ENCODE results near the gene FGF8. TPM values are rescaled to one million over a fixed set of nuclear protein-coding genes. Genes with fewer than 3 reads are reported as not detected.

FGF8 gene
- total and polyA plus RNA-seq, 10 of the 15 experiments (the other 5 are each of a cell fraction or from before 2014, with no cell fraction given) = 0.08 to 0.43 (median 0.17) TPM; not detected in 7

GRCh38 chr10:101759309-101760247, 16.3 kb downstream of the FGF8 start:
- Histone ChIP-seq H4K20me1 (ENCODE audit: control insufficient read depth, insufficient read depth) (no peaks in the 10 kb centered on the region), H3K9me3 (replicated peaks; ENCODE audit: control insufficient read depth, insufficient read depth, low read length) (no peaks in the 10 kb centered on the region), H3K27ac (ENCODE audit: control insufficient read depth, insufficient read depth) (no peak overlapping the region), H3K4me1 (ENCODE audit: control insufficient read depth, insufficient read depth, low read length) (no peaks in the 10 kb centered on the region), H3K4me3 (no peak overlapping the region), H3K79me2 (ENCODE audit: control insufficient read depth, insufficient read depth, low read length) (no peaks in the 10 kb centered on the region), H3K9ac (ENCODE audit: control insufficient read depth, insufficient read depth, low read length) (no peak overlapping the region), H3K36me3 (ENCODE audit: control insufficient read depth in 2 of 2, insufficient read depth in 2 of 2, low read length in 1 of 2) (no peaks in the 10 kb centered on the region), H3K27me3 (replicated peaks in 1 of 2; ENCODE audit: control insufficient read depth in 2 of 2, insufficient read depth in 2 of 2, low read length in 1 of 2) (no peaks in the 10 kb centered on the region), H3K4me2 (ENCODE audit: control insufficient read depth, insufficient read depth) (no peak overlapping the region), H2AFZ (ENCODE audit: control insufficient read depth, low read depth, low read length) (no peak overlapping the region)
- ATAC-seq = no peak
- DNase-seq (ENCODE audit: low read depth, low spot score) = no peak
- ChIA-PET CTCF (interaction anchor here (0.5 to 2.2 kb wide), 3 partner anchors 21 to 156 kb away, joined by 3 to 7 read pairs (median 3); no protein-coding TSS in a partner anchor), POLR2A (no interaction called here), SMC1A (ENCODE audit: uncharacterized antibody, unreplicated experiment) (interaction anchor here (1.2 kb wide), 1 partner anchor 189 kb away, joined by 3 read pairs; no protein-coding TSS in a partner anchor), RAD21 (ENCODE audit: unreplicated experiment) (no interaction called here)
- WGBS (ENCODE audit: insufficient coverage, insufficient replicate concordance, low lambda C conversion rate, missing lambda C conversion rate) = 38% methylated on average over 12 of the region's 12 CpGs
- in situ Hi-C loops (cut with MboI) (no loop called here), intact Hi-C loops (cut with micrococcal nuclease; ENCODE audit: unreplicated experiment) (no loop called here)
- FAIRE-seq = no peak
- no TSS peak for BruUV-seq (replicated peaks)
- TF ChIP-seq E2F4 (IDR thresholded peaks at IDR 0.05; ENCODE audit: low read depth, low read length) = no peak
- TF ChIP-seq E4F1 (IDR thresholded peaks at IDR 0.05; ENCODE audit: borderline replicate concordance, partially characterized antibody) = no peak
- TF ChIP-seq SP1 (IDR thresholded peaks at IDR 0.05; ENCODE audit: low read depth, low read length) = no peak
- no peak for TF ChIP-seq ZBTB33 (IDR thresholded peaks at IDR 0.05)
- TF ChIP-seq TCF12 (IDR thresholded peaks at IDR 0.05; ENCODE audit: low read depth, low read length) = no peak
- TF ChIP-seq HCFC1 (IDR thresholded peaks at IDR 0.05; ENCODE audit: low read length) = no peak
- no peak for TF ChIP-seq NR2C2 (IDR thresholded peaks at IDR 0.05; ENCODE audit: borderline replicate concordance, control insufficient read depth, insufficient read length, low read depth)
- no peak for TF ChIP-seq CREB1 (IDR thresholded peaks at IDR 0.05; ENCODE audit: low read depth)
- no peak for TF ChIP-seq ZNF592 (IDR thresholded peaks at IDR 0.05)
- TF ChIP-seq LARP7 (IDR thresholded peaks at IDR 0.05) = no peak
- TF ChIP-seq PBX3 (IDR thresholded peaks at IDR 0.05; ENCODE audit: insufficient replicate concordance, low read depth, low read length) = no peak
